Fibroblast of lung (primary cell): ENCODE measurements around the gene ACBD6. TPM values are rescaled to one million over a fixed set of nuclear protein-coding genes. Genes with fewer than 3 reads are reported as not detected.

Experiments used
- DNase-seq, 2 donors: peaks; one replicate each; pipeline versions ENCODE4 v3.0.0 to v3.0.0-alpha.2; 2010; ENCODE audit warnings: low read depth in 2 of 2
- H2AFZ ChIP-seq: 2 replicates; pipeline ENCODE4 v1.5.1; 2012; ENCODE audit warnings: low read length, control low read depth, inconsistent platforms
- H3K27ac ChIP-seq: 2 replicates; pipeline ENCODE4 v1.5.1; 2011; ENCODE audit warnings: low read length, control low read depth; ENCODE audit not compliant: insufficient read depth
- H3K27me3 ChIP-seq: 2 replicates; pipeline ENCODE4 v1.5.1; 2011; ENCODE audit warnings: mild to moderate bottlenecking, low read length; ENCODE audit not compliant: control insufficient read depth, insufficient read depth
- H3K36me3 ChIP-seq: 2 replicates; pipeline ENCODE4 v1.5.1; 2011; ENCODE audit warnings: low read length; ENCODE audit not compliant: control insufficient read depth, insufficient read depth
- H3K4me1 ChIP-seq: 2 replicates; pipeline ENCODE4 v1.5.1; 2011; ENCODE audit warnings: low read length; ENCODE audit not compliant: control insufficient read depth, insufficient read depth; ENCODE audit errors: extremely low read depth
- H3K4me2 ChIP-seq: 2 replicates; pipeline ENCODE4 v1.5.1; 2011; ENCODE audit warnings: low read length, control low read depth; ENCODE audit not compliant: insufficient read depth; ENCODE audit errors: extremely low read depth
- H3K4me3 ChIP-seq, 4 experiments: fragments of 200-600 bp in 1 of 4; sonication (generic) in 1 of 4; replicated peaks in 1 of 4; 2 replicates each; pipeline ENCODE4 v1.5.1; 2011 to 2016; ENCODE audit warnings: low read length in 4 of 4, low read depth in 3 of 4, mild to moderate bottlenecking in 3 of 4, control low read depth in 2 of 4, inconsistent platforms in 1 of 4, mixed read lengths in 1 of 4; ENCODE audit not compliant: insufficient read depth in 1 of 4; ENCODE audit errors: control extremely low read depth in 1 of 4
- H3K79me2 ChIP-seq: 2 replicates; pipeline ENCODE4 v1.5.1; 2012; ENCODE audit warnings: mild to moderate bottlenecking, low read length, inconsistent platforms; ENCODE audit not compliant: control insufficient read depth, insufficient read depth
- H3K9ac ChIP-seq: 2 replicates; pipeline ENCODE4 v1.5.1; 2011; ENCODE audit warnings: mild to moderate bottlenecking, low read length, control low read depth; ENCODE audit not compliant: insufficient read depth
- H3K9me3 ChIP-seq: 2 replicates; pipeline ENCODE4 v1.5.1; 2012; ENCODE audit warnings: low read depth, low read length; ENCODE audit not compliant: control insufficient read depth, insufficient read depth
- H4K20me1 ChIP-seq: 2 replicates; pipeline ENCODE4 v1.5.1; 2011; ENCODE audit warnings: low read length; ENCODE audit not compliant: control insufficient read depth, insufficient read depth; ENCODE audit errors: extremely low read depth
- CTCF ChIP-seq, 2 donors: IDR thresholded peaks in 1 of 2; conservative IDR thresholded peaks in 1 of 2; 1 replicate in 1 of 2; 2 replicates in 1 of 2; pipeline ENCODE4 v1.5.1; 2011 to 2012; ENCODE audit warnings: low read length in 2 of 2, control low read depth in 1 of 2, inconsistent platforms in 1 of 2, low read depth in 1 of 2, mild to moderate bottlenecking in 1 of 2
- EZH2 ChIP-seq: IDR thresholded peaks from 2 replicates; pipeline ENCODE4 v1.5.1; 2012; ENCODE audit warnings: low read length, control low read depth, mild to moderate bottlenecking; ENCODE audit errors: missing control alignments
- polyA plus RNA-seq, 2 donors: library from polyadenylated mRNA; depleted of rRNA in 1 of 2; stranded (reverse) in 1 of 2; unstranded in 1 of 2; fragments of >200 nt; gene quantifications; 2 replicates each; pipeline ENCODE4 v1.2.1, GENCODE V29; 2011 to 2012; ENCODE audit warnings: missing spikeins in 1 of 2
- total RNA-seq: library from RNA; depleted of rRNA; stranded (reverse); fragments of >200 nt; gene quantifications from 2 replicates; pipeline ENCODE4 v1.2.1, GENCODE V29; 2014

Gene ACBD6
- total and polyA plus RNA-seq, 2 donors (not counting 1 experiment from before 2014, with no cell fraction given), result 63.4 to 78.7 TPM

DNA sequence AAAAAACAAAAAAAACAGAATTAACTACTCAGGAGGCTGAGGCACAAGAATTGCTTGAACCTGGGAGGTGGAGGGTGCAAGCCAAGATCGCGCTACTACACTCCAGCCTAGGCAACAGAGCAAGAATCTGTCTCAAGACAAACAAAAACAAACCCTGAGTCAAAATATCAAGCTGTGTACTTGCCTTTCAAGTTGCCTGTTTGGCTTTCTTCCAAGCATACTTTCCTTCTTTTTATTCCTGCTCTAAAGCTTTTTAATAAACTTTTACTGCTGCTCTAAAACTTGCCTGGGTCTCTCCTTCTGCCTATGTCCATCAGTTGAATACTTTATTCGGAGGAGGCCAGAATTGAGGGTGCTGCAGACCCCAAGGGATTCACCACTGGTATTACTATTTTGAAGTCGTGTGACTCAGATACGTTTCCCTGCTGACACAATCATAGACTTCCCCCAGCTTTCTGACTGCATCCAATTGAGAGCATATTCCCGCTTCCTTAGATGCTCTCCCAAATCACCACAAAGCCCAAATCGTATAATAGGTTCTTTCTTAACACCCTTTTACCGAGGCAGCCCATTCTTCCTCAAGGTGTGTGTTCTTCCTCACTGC lies 3.5 kb upstream of the ACBD6 start:
- TF ChIP-seq EZH2 (no peak), CTCF (conservative IDR thresholded peaks at IDR 0.05 in 1 of 2, IDR thresholded peaks at IDR 0.05 in 1 of 2; ENCODE audit: low read depth in 1 of 2, low read length in 2 of 2) (no peak)
- peaks cover 17% of the 10 kb centered on the region for H3K4me1 ChIP-seq
- no peak overlapping the region for H2AFZ ChIP-seq
- no peak overlapping the region for H3K9ac ChIP-seq
- H3K27ac ChIP-seq, result no peak overlapping the region
- H4K20me1 ChIP-seq, result no peaks in the 10 kb centered on the region
- no peak overlapping the region for H3K4me2 ChIP-seq
- peaks cover 13% of the 10 kb centered on the region for H3K79me2 ChIP-seq
- H3K9me3 ChIP-seq, result no peaks in the 10 kb centered on the region
- DNase-seq, result no peak
- no peaks in the 10 kb centered on the region for H3K36me3 ChIP-seq
- H3K4me3 ChIP-seq, result no peak overlapping the region
- no peaks in the 10 kb centered on the region for H3K27me3 ChIP-seq

DNA sequence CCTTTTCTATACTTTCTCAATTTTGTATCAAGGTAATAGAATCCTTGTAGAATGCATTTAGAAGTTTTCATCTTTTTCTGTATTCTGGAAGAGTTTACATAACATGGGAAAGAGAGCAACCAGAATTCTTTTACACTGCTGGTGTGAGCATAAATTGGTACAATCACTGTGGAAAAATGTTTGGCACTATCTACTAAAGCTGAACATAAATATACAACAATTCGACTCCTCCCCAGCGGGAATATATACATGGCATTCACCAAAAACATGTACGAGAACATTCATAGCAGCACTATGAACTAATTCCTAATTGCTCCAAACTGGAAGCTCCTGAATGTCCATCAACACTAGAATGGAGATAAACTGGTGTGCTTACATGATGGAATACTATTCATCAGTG lies 1.8 kb upstream of the ACBD6 start:
- Histone ChIP-seq H3K4me2 (no peak overlapping the region), H3K4me1 (peaks cover 17% of the 10 kb centered on the region), H3K9ac (no peak overlapping the region), H3K27ac (no peak overlapping the region), H3K79me2 (peaks cover 27% of the 10 kb centered on the region), H3K4me3 (no peak overlapping the region), H3K27me3 (no peaks in the 10 kb centered on the region), H3K9me3 (no peaks in the 10 kb centered on the region), H4K20me1 (no peaks in the 10 kb centered on the region), H2AFZ (no peak overlapping the region), H3K36me3 (no peaks in the 10 kb centered on the region)
- DNase-seq, result peak in 1 of 2 donors; percentile 63
- TF ChIP-seq EZH2 (no peak), CTCF (conservative IDR thresholded peaks at IDR 0.05 in 1 of 2, IDR thresholded peaks at IDR 0.05 in 1 of 2; ENCODE audit: low read depth in 1 of 2, low read length in 2 of 2) (no peak)

GRCh38 chr1:180503280-180503862 lies 994 bp upstream of the ACBD6 start:
- no peak for DNase-seq
- peak overlapping the region; percentile 62 to 96 (median 92) for H3K4me3 ChIP-seq
- H3K27me3 ChIP-seq, result no peaks in the 10 kb centered on the region
- no peaks in the 10 kb centered on the region for H4K20me1 ChIP-seq
- H3K36me3 ChIP-seq, result no peaks in the 10 kb centered on the region
- H3K79me2 ChIP-seq, result peaks cover 33% of the 10 kb centered on the region
- H3K9ac ChIP-seq, result peak overlapping the region; percentile 89
- peak overlapping the region; percentile 94 for H3K27ac ChIP-seq
- peaks cover 17% of the 10 kb centered on the region for H3K4me1 ChIP-seq
- TF ChIP-seq EZH2, result no peak
- no peak for TF ChIP-seq CTCF (conservative IDR thresholded peaks at IDR 0.05 in 1 of 2, IDR thresholded peaks at IDR 0.05 in 1 of 2; ENCODE audit: low read depth in 1 of 2, low read length in 2 of 2)
- no peaks in the 10 kb centered on the region for H3K9me3 ChIP-seq
- H2AFZ ChIP-seq, result peak overlapping the region; percentile 82
- peak overlapping the region; percentile 97 for H3K4me2 ChIP-seq
